ENCODE data around the gene MADD. TPM values are rescaled to one million over a fixed set of nuclear protein-coding genes. Genes with fewer than 3 reads are reported as not detected.
A peak's percentile ranks its signal among the peaks of the same experiment; 100 is the strongest.

MADD gene
- total and polyA plus RNA-seq, 4 donors = 46.4 to 130 (median 90.9) TPM

- no peak for DNase-seq (ENCODE audit: low read depth in 4 of 6, low spot score in 6 of 6)
- Histone ChIP-seq H3K4me3 (ENCODE audit: low read depth, low read length) (no peak overlapping the region), H3K9me3 (ENCODE audit: control insufficient read depth, insufficient read depth, low read length) (no peaks in the 10 kb centered on the region), H3K27me3 (ENCODE audit: control insufficient read depth, insufficient read depth, low read length) (no peaks in the 10 kb centered on the region), H3K27ac (ENCODE audit: low read depth, low read length) (no peak overlapping the region), H3K4me1 (ENCODE audit: control insufficient read depth, insufficient read depth, low read length) (peaks cover 29% of the 10 kb centered on the region), H3K36me3 (ENCODE audit: control insufficient read depth, insufficient read depth, low read length) (peaks cover 17% of the 10 kb centered on the region)
- WGBS (ENCODE audit: insufficient coverage) = 45% methylated on average over 10 of the region's 10 CpGs
These were observed 10.5 kb upstream of the MADD start for GRCh38 chr11:47259232-47259977.

DNA sequence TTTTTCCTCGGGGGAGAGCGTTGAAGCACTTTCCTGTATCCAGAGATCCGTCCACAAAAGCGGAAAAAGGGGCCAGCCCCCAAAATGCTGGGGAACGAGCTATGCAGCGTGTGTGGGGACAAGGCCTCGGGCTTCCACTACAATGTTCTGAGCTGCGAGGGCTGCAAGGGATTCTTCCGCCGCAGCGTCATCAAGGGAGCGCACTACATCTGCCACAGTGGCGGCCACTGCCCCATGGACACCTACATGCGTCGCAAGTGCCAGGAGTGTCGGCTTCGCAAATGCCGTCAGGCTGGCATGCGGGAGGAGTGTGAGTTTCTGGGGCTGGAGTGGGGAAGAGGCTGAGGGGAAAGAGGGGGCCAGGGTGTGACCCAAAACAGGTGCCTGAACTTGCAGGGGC lies 9.6 kb upstream of the MADD start:
- no peak for DNase-seq (ENCODE audit: low read depth in 4 of 6, low spot score in 6 of 6)
- H3K9me3 ChIP-seq (ENCODE audit: control insufficient read depth, insufficient read depth, low read length) = no peaks in the 10 kb centered on the region
- peaks cover 15% of the 10 kb centered on the region for H3K36me3 ChIP-seq (ENCODE audit: control insufficient read depth, insufficient read depth, low read length)
- H3K4me3 ChIP-seq (ENCODE audit: low read depth, low read length) = no peak overlapping the region
- peaks cover 21% of the 10 kb centered on the region for H3K4me1 ChIP-seq (ENCODE audit: control insufficient read depth, insufficient read depth, low read length)
- WGBS (ENCODE audit: insufficient coverage) = 88% methylated on average over 17 of the region's 19 CpGs
- H3K27me3 ChIP-seq (ENCODE audit: control insufficient read depth, insufficient read depth, low read length) = no peaks in the 10 kb centered on the region
- H3K27ac ChIP-seq (ENCODE audit: low read depth, low read length) = no peak overlapping the region

DNA sequence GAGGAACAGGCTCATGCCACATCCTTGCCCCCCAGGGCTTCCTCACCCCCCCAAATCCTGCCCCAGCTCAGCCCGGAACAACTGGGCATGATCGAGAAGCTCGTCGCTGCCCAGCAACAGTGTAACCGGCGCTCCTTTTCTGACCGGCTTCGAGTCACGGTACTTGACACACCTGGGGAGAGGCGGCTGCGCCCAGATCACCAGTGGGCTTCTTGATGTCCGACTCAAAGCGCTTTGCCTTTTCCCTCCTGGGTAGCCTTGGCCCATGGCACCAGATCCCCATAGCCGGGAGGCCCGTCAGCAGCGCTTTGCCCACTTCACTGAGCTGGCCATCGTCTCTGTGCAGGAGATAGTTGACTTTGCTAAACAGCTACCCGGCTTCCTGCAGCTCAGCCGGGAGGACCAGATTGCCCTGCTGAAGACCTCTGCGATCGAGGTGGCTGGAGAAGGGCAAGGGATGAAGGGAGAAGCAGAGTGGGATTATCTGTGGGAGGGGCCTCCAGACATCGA lies 8.6 kb upstream of the MADD start:
- 92% methylated on average over 22 of the region's 22 CpGs for WGBS (ENCODE audit: insufficient coverage)
- no peaks in the 10 kb centered on the region for H3K27me3 ChIP-seq (ENCODE audit: control insufficient read depth, insufficient read depth, low read length)
- no peak overlapping the region for H3K4me3 ChIP-seq (ENCODE audit: low read depth, low read length)
- no peak overlapping the region for H3K27ac ChIP-seq (ENCODE audit: low read depth, low read length)
- peaks cover 15% of the 10 kb centered on the region for H3K36me3 ChIP-seq (ENCODE audit: control insufficient read depth, insufficient read depth, low read length)
- H3K4me1 ChIP-seq (ENCODE audit: control insufficient read depth, insufficient read depth, low read length) = peaks cover 21% of the 10 kb centered on the region
- DNase-seq (ENCODE audit: low read depth in 4 of 6, low spot score in 6 of 6) = no peak
- H3K9me3 ChIP-seq (ENCODE audit: control insufficient read depth, insufficient read depth, low read length) = no peaks in the 10 kb centered on the region

GRCh38 chr11:47264119-47264518 lies 5.8 kb upstream of the MADD start:
- no peak for DNase-seq (ENCODE audit: low read depth in 4 of 6, low spot score in 6 of 6)
- peaks cover 19% of the 10 kb centered on the region for H3K4me1 ChIP-seq (ENCODE audit: control insufficient read depth, insufficient read depth, low read length)
- WGBS (ENCODE audit: insufficient coverage) = 63% methylated on average over 4 of the region's 6 CpGs
- H3K4me3 ChIP-seq (ENCODE audit: low read depth, low read length) = no peak overlapping the region
- peaks cover 15% of the 10 kb centered on the region for H3K36me3 ChIP-seq (ENCODE audit: control insufficient read depth, insufficient read depth, low read length)
- no peaks in the 10 kb centered on the region for H3K27me3 ChIP-seq (ENCODE audit: control insufficient read depth, insufficient read depth, low read length)
- no peaks in the 10 kb centered on the region for H3K9me3 ChIP-seq (ENCODE audit: control insufficient read depth, insufficient read depth, low read length)
- H3K27ac ChIP-seq (ENCODE audit: low read depth, low read length) = no peak overlapping the region

DNA sequence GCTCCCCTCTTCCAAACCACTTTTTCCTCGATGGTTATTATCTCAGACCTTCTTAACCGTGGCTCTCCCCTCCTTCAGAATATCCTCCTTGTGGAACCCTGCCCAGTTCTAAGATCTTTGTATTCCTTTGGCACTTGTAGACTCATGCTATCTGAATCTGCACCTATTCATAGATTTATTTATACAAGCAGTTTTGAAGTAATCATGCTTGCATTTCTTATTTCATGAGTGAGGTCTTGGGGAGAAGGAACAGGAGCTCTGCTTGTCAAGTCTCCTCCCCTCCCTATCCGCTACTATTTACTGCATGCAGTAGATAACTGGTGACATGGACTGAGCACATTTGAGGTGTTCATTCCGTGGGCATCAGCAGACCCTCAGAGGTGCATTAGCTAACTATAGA lies 5.4 kb upstream of the MADD start:
- Histone ChIP-seq H3K27ac (ENCODE audit: low read depth, low read length) (no peak overlapping the region), H3K36me3 (ENCODE audit: control insufficient read depth, insufficient read depth, low read length) (peaks cover 15% of the 10 kb centered on the region), H3K9me3 (ENCODE audit: control insufficient read depth, insufficient read depth, low read length) (no peaks in the 10 kb centered on the region), H3K27me3 (ENCODE audit: control insufficient read depth, insufficient read depth, low read length) (no peaks in the 10 kb centered on the region), H3K4me1 (ENCODE audit: control insufficient read depth, insufficient read depth, low read length) (peaks cover 21% of the 10 kb centered on the region), H3K4me3 (ENCODE audit: low read depth, low read length) (no peak overlapping the region)
- WGBS (ENCODE audit: insufficient coverage) = 83% methylated on average over 2 of the region's 4 CpGs
- DNase-seq (ENCODE audit: low read depth in 4 of 6, low spot score in 6 of 6) = no peak

DNA sequence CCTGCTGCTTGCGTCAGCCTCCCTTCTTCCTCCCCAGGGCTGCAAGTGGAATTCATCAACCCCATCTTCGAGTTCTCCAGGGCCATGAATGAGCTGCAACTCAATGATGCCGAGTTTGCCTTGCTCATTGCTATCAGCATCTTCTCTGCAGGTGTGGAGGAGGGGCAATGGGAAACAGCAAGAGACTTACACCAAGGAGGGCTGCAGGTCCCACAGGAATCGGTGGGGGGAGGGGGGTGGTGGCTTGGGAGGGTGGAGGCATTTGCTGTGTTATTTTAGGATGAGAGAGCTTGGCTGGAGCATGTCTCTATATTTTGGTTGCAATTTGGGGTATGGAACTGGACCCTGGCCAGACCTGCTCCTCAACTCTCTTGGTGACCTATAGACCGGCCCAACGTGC lies 2.1 kb upstream of the MADD start:
- Histone ChIP-seq H3K27me3 (ENCODE audit: control insufficient read depth, insufficient read depth, low read length) (no peaks in the 10 kb centered on the region), H3K36me3 (ENCODE audit: control insufficient read depth, insufficient read depth, low read length) (peaks cover 2% of the 10 kb centered on the region), H3K4me3 (ENCODE audit: low read depth, low read length) (no peak overlapping the region), H3K9me3 (ENCODE audit: control insufficient read depth, insufficient read depth, low read length) (no peaks in the 10 kb centered on the region), H3K27ac (ENCODE audit: low read depth, low read length) (peak overlapping the region; percentile 92), H3K4me1 (ENCODE audit: control insufficient read depth, insufficient read depth, low read length) (peaks cover 27% of the 10 kb centered on the region)
- no peak for DNase-seq (ENCODE audit: low read depth in 4 of 6, low spot score in 6 of 6)
- WGBS (ENCODE audit: insufficient coverage) = 66% methylated on average over 3 of the region's 6 CpGs

GRCh38 chr11:47268448-47269001 lies 1.4 kb upstream of the MADD start:
- Histone ChIP-seq H3K36me3 (ENCODE audit: control insufficient read depth, insufficient read depth, low read length) (no peaks in the 10 kb centered on the region), H3K4me1 (ENCODE audit: control insufficient read depth, insufficient read depth, low read length) (peaks cover 27% of the 10 kb centered on the region), H3K4me3 (ENCODE audit: low read depth, low read length) (peak overlapping the region; percentile 69), H3K27ac (ENCODE audit: low read depth, low read length) (peak overlapping the region; percentile 92), H3K9me3 (ENCODE audit: control insufficient read depth, insufficient read depth, low read length) (no peaks in the 10 kb centered on the region), H3K27me3 (ENCODE audit: control insufficient read depth, insufficient read depth, low read length) (no peaks in the 10 kb centered on the region)
- no peak for DNase-seq (ENCODE audit: low read depth in 4 of 6, low spot score in 6 of 6)
- WGBS (ENCODE audit: insufficient coverage) = 34% methylated on average over 13 of the region's 13 CpGs

DNA sequence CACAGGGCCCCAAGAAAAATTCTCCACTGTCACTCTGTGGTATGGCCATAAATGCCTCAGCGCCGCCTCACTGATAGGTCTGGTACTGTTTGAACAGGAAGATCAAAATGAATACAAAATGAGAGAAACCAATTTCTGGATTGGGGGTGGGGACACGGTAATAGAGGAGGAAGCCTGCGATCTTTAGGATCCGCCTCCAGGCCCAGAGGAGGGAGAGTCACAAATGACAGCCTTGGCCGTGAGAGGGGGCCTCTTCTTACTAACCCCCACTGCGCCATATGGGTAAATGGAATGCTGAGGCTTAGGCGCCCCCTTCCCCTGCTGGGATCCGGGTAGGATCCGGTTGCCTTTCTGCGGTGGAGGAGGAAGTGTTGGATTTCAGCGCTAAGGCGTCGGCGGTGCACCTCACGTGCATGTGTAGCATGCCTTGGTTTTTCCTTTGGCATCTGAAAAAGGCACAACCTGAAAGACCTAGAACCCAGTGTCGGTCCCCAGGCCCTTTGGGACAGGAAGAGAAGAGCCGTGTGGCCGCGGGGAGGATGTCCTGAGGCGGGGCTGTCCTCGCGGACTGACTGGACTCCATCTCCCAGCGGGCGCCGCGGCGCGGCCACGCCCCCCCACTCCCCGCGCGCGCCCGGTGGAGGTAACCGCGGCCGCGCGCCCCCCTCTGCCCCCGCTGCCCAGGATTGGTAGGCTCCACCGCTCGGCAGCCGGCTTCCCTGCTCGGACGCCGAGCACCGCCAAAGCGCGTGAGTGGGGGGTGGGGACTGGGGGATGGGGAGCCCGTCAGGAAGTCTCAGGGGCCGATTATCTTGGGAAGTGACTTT lies 718 bp upstream of the MADD start:
- H3K27ac ChIP-seq (ENCODE audit: low read depth, low read length) = peak overlapping the region; percentile 92
- no peaks in the 10 kb centered on the region for H3K27me3 ChIP-seq (ENCODE audit: control insufficient read depth, insufficient read depth, low read length)
- peak; percentile 71 to 97 (median 84) for DNase-seq (ENCODE audit: low read depth in 4 of 6, low spot score in 6 of 6)
- peak overlapping the region; percentile 69 for H3K4me3 ChIP-seq (ENCODE audit: low read depth, low read length)
- under 1% methylated on average over 46 of the region's 52 CpGs for WGBS (ENCODE audit: insufficient coverage)
- H3K36me3 ChIP-seq (ENCODE audit: control insufficient read depth, insufficient read depth, low read length) = no peaks in the 10 kb centered on the region
- H3K4me1 ChIP-seq (ENCODE audit: control insufficient read depth, insufficient read depth, low read length) = peaks cover 27% of the 10 kb centered on the region
- no peaks in the 10 kb centered on the region for H3K9me3 ChIP-seq (ENCODE audit: control insufficient read depth, insufficient read depth, low read length)

GRCh38 chr11:47270331-47271271 lies 668 bp downstream of the MADD start:
- peak in 3 of 6 donors; percentile 35 to 85 (median 59) for DNase-seq (ENCODE audit: low read depth in 4 of 6, low spot score in 6 of 6)
- H3K27me3 ChIP-seq (ENCODE audit: control insufficient read depth, insufficient read depth, low read length) = no peaks in the 10 kb centered on the region
- peak overlapping the region; percentile 69 for H3K4me3 ChIP-seq (ENCODE audit: low read depth, low read length)
- no peaks in the 10 kb centered on the region for H3K9me3 ChIP-seq (ENCODE audit: control insufficient read depth, insufficient read depth, low read length)
- H3K4me1 ChIP-seq (ENCODE audit: control insufficient read depth, insufficient read depth, low read length) = peaks cover 27% of the 10 kb centered on the region
- WGBS (ENCODE audit: insufficient coverage) = under 1% methylated on average over 28 of the region's 34 CpGs
- peak overlapping the region; percentile 78 for H3K27ac ChIP-seq (ENCODE audit: low read depth, low read length)
- H3K36me3 ChIP-seq (ENCODE audit: control insufficient read depth, insufficient read depth, low read length) = peaks cover 13% of the 10 kb centered on the region

Data from spinal cord (tissue), 10 donors.